H1 (cell line): ENCODE data around the gene UIMC1. TPM values are rescaled to one million over a fixed set of nuclear protein-coding genes. Genes with fewer than 3 reads are reported as not detected.

Source experiments
- CHD2 ChIP-seq: IDR thresholded peaks from 2 replicates; pipeline ENCODE4 v1.6.1; 2012; ENCODE audit warnings: low read length, improper control_type of control experiment
- CREB1 ChIP-seq: IDR thresholded peaks from 2 replicates; pipeline ENCODE4 v1.6.1; 2012; ENCODE audit warnings: inconsistent platforms
- EZH2 ChIP-seq: fragments of 200-600 bp; sonication (generic); IDR thresholded peaks from 2 replicates; pipeline ENCODE4 v1.7.1; 2012; ENCODE audit warnings: low read depth, mild to moderate bottlenecking, moderate library complexity, low read length, inconsistent platforms; ENCODE audit not compliant: severe bottlenecking
- polyA plus RNA-seq, 7 experiments: library from polyadenylated mRNA; depleted of rRNA in 3 of 7; stranded (reverse) in 5 of 7; unstranded in 2 of 7; fragments of >200 nt in 5 of 7; fragments of 200-250 nt in 2 of 7; gene quantifications; 1 replicate in 5 of 7; 2 replicates in 1 of 7; 4 replicates in 1 of 7; pipeline versions ENCODE4 v1.2.1 to v1.2.3, GENCODE V29; 2011 to 2013; ENCODE audit warnings: missing spikeins in 2 of 7, mixed read lengths in 2 of 7
- total RNA-seq: library from RNA; stranded (reverse); fragmentation: NEBNext Ultra II Directional; extraction: Animal tissue kit (Norgen Biotek cat#: 25700); gene quantifications from 2 replicates; pipeline ENCODE4 v1.2.1, GENCODE V29; 2021

Gene UIMC1
- total and polyA plus RNA-seq, 2 of the 8 experiments (the other 6 are each of a cell fraction or from before 2014, with no cell fraction given), result 12.8 to 43.7 TPM

- TF ChIP-seq CREB1 (no peak), EZH2 (no peak), CHD2 (no peak)
Observed at GRCh38 chr5:176947847-176948246, 58.7 kb downstream of the UIMC1 start (continued).
